Measurements from ENCODE around the gene EARS2. TPM values are rescaled to one million over a fixed set of nuclear protein-coding genes. Genes with fewer than 3 reads are reported as not detected.

EARS2 gene
- total RNA-seq, 1 donor from 2014 or later: 26.6 TPM

DNA sequence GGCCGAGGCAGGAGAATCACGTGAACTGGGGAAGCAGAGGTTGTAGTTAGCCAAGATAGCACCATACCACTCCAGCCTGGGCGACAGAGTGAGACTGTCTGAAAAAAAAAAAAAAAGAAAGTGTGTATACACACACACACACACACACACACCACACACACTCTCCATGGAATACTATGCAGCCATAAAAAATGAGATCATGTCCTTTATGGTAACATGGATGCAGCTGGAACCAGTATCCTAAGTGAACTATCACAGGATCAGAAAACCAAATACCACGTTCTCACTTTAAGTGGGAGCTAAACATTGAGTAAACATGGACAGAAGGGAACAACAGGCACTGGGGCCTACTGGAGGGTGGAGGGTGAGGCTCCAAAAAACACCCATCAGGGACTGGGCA is 22.2 kb upstream of the EARS2 start:
- H3K4me3 Mint-ChIP-seq (ENCODE audit: low read depth): no peak overlapping the region
- intact Hi-C loops (cut with micrococcal nuclease): no loop called here
- no peak overlapping the region for H3K27ac Mint-ChIP-seq
- no peak for DNase-seq (ENCODE audit: low spot score)
- no peaks in the 10 kb centered on the region for H3K27me3 Mint-ChIP-seq (ENCODE audit: low read depth)
- H3K4me1 Mint-ChIP-seq (ENCODE audit: low read depth): no peaks in the 10 kb centered on the region
- H3K36me3 Mint-ChIP-seq (ENCODE audit: low read depth): peaks cover 47% of the 10 kb centered on the region
- H3K9me3 Mint-ChIP-seq: no peaks in the 10 kb centered on the region

DNA sequence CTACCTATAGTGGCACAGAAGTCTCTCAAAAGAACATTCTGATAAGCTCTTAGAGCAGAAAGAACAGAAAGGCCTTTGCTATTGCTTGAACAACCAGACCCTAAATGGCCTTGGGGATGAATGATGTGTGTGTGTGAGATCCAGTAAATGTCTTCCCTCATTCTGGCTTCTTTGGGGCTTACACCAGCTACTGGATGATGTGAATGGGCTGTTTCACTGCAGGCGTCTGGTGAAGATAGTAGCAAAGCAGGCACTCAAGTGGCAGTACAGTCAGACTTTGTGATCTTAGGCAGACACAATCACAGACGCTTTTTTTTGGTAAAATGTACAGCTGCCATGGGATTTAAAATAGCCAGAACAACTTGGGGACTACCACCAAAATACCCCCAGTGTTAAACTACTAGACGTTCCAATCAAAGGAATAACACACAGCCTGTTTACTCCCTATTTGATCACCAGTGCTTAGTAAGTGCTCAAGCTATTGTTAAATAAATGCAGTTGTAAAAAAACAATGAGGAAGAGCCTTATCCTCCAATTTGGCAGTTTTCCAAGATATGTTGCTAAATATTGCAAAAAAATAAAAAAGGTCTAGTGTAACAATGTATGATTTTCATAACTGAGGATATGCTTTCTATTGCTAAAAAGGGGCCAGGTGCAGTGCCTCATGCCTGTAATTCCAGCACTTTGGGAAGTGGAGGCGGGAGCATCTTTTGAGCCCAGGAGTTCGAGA is 21.1 kb upstream of the EARS2 start:
- Mint-ChIP-seq H3K27me3 (ENCODE audit: low read depth) (no peaks in the 10 kb centered on the region), H3K36me3 (ENCODE audit: low read depth) (peaks cover 43% of the 10 kb centered on the region), H3K4me1 (ENCODE audit: low read depth) (no peaks in the 10 kb centered on the region), H3K9me3 (no peaks in the 10 kb centered on the region), H3K4me3 (ENCODE audit: low read depth) (no peak overlapping the region), H3K27ac (no peak overlapping the region)
- intact Hi-C loops (cut with micrococcal nuclease): no loop called here
- no peak for DNase-seq (ENCODE audit: low spot score)

DNA sequence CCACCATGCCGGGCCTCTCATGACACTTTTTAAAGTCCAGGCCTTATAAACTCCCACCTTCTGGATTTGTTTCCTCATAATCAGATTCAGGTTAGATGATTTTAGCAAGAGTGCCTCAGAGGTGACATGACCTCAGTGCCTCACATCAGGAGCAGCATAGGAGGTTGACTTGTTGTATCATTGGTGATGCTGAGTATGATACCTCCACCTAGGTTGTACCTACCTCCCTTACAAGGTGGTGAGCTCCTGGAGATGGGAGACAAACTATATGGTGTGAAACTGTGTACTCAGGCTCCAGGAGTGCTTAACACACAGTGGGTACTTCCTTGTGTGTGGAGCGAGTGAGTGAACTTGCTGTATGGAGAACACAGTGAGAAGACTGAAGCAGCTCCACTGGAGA is 20.3 kb upstream of the EARS2 start:
- H3K4me1 Mint-ChIP-seq (ENCODE audit: low read depth): no peaks in the 10 kb centered on the region
- intact Hi-C loops (cut with micrococcal nuclease): no loop called here
- H3K27ac Mint-ChIP-seq: no peak overlapping the region
- no peaks in the 10 kb centered on the region for H3K27me3 Mint-ChIP-seq (ENCODE audit: low read depth)
- H3K9me3 Mint-ChIP-seq: no peaks in the 10 kb centered on the region
- no peak overlapping the region for H3K4me3 Mint-ChIP-seq (ENCODE audit: low read depth)
- peaks cover 44% of the 10 kb centered on the region for H3K36me3 Mint-ChIP-seq (ENCODE audit: low read depth)
- no peak for DNase-seq (ENCODE audit: low spot score)

DNA sequence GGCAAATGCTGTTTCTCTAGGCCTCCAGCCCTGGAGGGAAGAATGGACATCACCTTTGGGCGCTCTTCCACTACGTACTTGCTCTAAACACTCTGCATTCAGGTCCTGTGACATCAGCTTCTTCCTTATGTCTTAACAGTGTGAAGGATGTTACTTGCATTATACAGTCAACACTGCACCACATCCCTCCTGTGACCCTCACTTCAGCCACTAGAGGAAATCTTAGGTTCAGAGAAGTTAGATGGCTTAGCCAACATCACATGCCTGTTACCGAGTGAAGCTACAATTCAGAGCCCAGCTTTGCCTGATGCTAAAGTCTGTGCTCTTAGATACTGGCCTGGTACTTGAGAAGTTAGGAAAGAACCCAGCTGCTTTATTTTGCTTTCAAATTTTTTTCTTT is 18.7 kb upstream of the EARS2 start:
- Mint-ChIP-seq H3K27ac (no peak overlapping the region), H3K4me3 (ENCODE audit: low read depth) (no peak overlapping the region), H3K27me3 (ENCODE audit: low read depth) (no peaks in the 10 kb centered on the region), H3K4me1 (ENCODE audit: low read depth) (no peaks in the 10 kb centered on the region), H3K9me3 (no peaks in the 10 kb centered on the region), H3K36me3 (ENCODE audit: low read depth) (peaks cover 45% of the 10 kb centered on the region)
- DNase-seq (ENCODE audit: low spot score): no peak
- intact Hi-C loops (cut with micrococcal nuclease): no loop called here

DNA sequence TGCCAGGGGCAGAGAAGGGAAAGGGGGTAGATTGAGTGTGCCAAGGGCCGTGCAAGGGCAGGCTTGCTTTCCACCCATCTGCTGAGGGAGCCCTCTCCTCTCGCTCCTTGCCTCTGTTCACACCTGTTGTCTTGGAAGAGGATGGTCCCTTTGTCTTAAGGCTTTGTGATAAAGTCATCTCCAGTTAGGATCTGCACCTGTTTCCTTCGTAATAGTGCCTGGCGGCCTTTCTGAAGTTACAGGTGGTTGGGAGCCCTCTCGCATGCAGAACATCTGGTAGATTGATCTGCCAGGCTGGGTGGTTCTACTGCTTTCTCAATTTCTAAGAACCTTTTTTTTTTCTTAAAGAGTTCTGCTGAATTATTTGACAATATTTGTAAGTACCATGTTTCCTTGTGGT is 16.7 kb upstream of the EARS2 start:
- no peak overlapping the region for H3K27ac Mint-ChIP-seq
- no peaks in the 10 kb centered on the region for H3K4me1 Mint-ChIP-seq (ENCODE audit: low read depth)
- H3K36me3 Mint-ChIP-seq (ENCODE audit: low read depth): peaks cover 42% of the 10 kb centered on the region
- DNase-seq (ENCODE audit: low spot score): no peak
- no peaks in the 10 kb centered on the region for H3K27me3 Mint-ChIP-seq (ENCODE audit: low read depth)
- intact Hi-C loops (cut with micrococcal nuclease): no loop called here
- no peak overlapping the region for H3K4me3 Mint-ChIP-seq (ENCODE audit: low read depth)
- no peaks in the 10 kb centered on the region for H3K9me3 Mint-ChIP-seq

DNA sequence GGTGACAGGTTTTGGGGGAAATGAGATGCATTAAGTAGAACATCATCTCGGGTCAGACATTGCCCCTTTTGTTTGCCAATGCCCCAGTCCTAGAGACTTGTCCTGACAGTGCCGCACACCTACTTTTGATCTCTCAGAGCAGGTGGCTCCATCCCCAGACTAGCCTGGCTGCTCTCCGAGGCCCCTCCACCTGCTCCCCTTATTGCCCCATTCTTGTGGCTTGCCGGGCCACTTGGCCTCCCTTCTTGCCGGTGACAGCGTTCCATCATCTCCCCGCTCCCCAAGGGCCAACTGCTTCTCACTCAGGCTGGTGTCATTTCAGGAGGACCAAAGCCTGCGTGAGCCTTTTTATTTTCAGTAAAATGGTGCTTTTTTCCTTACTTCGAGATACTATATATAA is 15.2 kb upstream of the EARS2 start:
- Mint-ChIP-seq H3K27ac (no peak overlapping the region), H3K4me1 (ENCODE audit: low read depth) (no peaks in the 10 kb centered on the region), H3K36me3 (ENCODE audit: low read depth) (peaks cover 44% of the 10 kb centered on the region), H3K27me3 (ENCODE audit: low read depth) (no peaks in the 10 kb centered on the region), H3K9me3 (no peaks in the 10 kb centered on the region), H3K4me3 (ENCODE audit: low read depth) (no peak overlapping the region)
- DNase-seq (ENCODE audit: low spot score): no peak
- intact Hi-C loops (cut with micrococcal nuclease): no loop called here

DNA sequence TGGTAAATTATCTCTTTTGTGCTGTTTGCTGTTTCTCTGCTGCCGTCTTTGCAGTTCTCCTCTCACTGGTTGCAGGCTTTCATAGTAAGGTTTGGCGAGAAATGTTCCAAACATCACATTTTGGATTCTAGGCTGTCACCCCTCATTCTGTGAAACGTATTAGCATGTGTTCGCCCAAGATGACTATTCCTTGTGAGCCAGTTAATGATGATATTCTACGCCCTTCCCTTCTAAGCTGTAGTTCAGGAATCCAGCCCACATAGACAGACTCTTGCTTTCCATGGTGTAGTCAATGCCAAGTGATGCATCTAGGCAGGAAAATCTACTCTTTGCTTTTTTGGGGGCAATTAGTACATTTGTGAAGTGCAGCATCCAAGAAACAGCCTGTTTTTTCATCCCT is 14.7 kb upstream of the EARS2 start:
- intact Hi-C loops (cut with micrococcal nuclease): no loop called here
- H3K4me3 Mint-ChIP-seq (ENCODE audit: low read depth): no peak overlapping the region
- no peak for DNase-seq (ENCODE audit: low spot score)
- H3K36me3 Mint-ChIP-seq (ENCODE audit: low read depth): peaks cover 49% of the 10 kb centered on the region
- no peak overlapping the region for H3K27ac Mint-ChIP-seq
- no peaks in the 10 kb centered on the region for H3K9me3 Mint-ChIP-seq
- no peaks in the 10 kb centered on the region for H3K27me3 Mint-ChIP-seq (ENCODE audit: low read depth)
- H3K4me1 Mint-ChIP-seq (ENCODE audit: low read depth): no peaks in the 10 kb centered on the region

DNA sequence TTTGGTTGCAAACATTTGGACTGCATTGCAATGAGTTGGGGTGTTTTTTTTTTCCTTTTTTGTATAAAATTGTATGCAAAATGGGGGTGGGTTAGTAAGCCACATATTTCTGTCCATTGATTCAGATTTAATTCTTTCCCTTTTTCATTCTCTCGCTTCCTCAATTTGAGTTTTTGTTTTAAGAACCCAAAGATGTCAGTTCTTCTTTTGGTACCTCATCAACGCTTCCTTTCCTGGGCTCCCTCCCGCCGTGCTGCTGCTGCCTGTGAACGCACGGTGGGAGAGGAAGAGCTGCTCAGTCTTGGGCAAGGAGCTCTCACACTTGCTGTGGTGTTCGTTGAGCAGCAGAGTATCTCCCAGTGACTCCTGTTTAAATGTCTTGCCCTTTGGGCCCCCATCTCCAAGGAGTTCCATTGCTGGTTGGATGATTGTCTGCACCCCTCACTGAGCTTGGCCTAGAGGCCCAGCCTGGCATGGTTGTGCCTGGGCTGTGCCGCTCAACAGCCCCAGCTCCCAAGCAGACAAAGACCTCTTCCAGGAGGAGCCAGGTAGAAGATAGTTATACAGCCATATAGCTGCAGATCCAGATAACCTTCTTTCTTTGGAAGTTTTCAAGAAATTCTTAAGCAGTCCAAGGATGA is 14.0 kb upstream of the EARS2 start:
- intact Hi-C loops (cut with micrococcal nuclease): no loop called here
- peaks cover 55% of the 10 kb centered on the region for H3K36me3 Mint-ChIP-seq (ENCODE audit: low read depth)
- DNase-seq (ENCODE audit: low spot score): no peak
- H3K27ac Mint-ChIP-seq: no peak overlapping the region
- no peaks in the 10 kb centered on the region for H3K4me1 Mint-ChIP-seq (ENCODE audit: low read depth)
- no peak overlapping the region for H3K4me3 Mint-ChIP-seq (ENCODE audit: low read depth)
- H3K9me3 Mint-ChIP-seq: no peaks in the 10 kb centered on the region
- no peaks in the 10 kb centered on the region for H3K27me3 Mint-ChIP-seq (ENCODE audit: low read depth)

DNA sequence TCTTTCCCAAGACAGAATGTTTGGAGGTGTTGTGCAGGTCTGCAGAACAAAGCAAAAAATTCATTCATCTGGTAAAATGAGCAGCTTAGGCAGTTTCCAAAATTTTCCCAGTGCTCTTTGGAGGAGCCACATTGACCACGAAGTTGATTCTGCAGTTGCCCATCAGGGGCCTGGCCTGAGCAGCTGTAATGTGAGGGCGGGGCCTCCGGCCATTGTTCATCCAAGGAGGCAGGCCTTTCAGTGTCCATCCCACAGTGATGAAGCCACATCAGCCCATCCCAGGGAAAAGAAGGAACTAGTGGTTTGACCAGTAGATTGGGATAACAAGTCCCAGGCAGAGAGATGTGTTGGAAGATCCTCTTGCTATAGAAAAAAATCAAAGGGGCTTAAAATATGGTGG is 10.5 kb upstream of the EARS2 start:
- Mint-ChIP-seq H3K4me1 (ENCODE audit: low read depth) (no peaks in the 10 kb centered on the region), H3K9me3 (no peaks in the 10 kb centered on the region), H3K27me3 (ENCODE audit: low read depth) (no peaks in the 10 kb centered on the region), H3K4me3 (ENCODE audit: low read depth) (no peak overlapping the region), H3K36me3 (ENCODE audit: low read depth) (peaks cover 80% of the 10 kb centered on the region), H3K27ac (no peak overlapping the region)
- intact Hi-C loops (cut with micrococcal nuclease): no loop called here
- no peak for DNase-seq (ENCODE audit: low spot score)

DNA sequence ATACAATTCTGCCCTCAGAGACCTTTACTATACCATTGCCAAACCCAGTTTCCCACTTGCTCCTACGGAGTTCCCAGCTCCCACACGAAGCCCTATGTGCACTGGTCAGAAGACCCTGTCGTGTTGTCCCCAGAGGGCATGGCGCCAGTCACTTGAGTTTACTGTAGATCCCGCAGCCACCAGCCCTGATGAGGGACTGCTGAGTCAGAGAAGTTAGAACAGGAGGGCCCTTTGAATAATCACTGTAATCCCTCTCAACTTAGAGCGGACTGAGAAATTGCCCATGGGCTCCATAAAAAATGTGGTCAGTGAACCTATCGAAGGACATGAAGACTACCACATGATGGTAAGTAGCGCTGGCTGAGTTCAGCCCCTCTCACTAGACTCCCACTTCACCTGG is 9.6 kb upstream of the EARS2 start:
- DNase-seq (ENCODE audit: low spot score): no peak
- Mint-ChIP-seq H3K9me3 (no peaks in the 10 kb centered on the region), H3K27ac (no peak overlapping the region), H3K27me3 (ENCODE audit: low read depth) (no peaks in the 10 kb centered on the region), H3K36me3 (ENCODE audit: low read depth) (peaks cover 78% of the 10 kb centered on the region), H3K4me3 (ENCODE audit: low read depth) (no peak overlapping the region), H3K4me1 (ENCODE audit: low read depth) (no peaks in the 10 kb centered on the region)
- intact Hi-C loops (cut with micrococcal nuclease): no loop called here

DNA sequence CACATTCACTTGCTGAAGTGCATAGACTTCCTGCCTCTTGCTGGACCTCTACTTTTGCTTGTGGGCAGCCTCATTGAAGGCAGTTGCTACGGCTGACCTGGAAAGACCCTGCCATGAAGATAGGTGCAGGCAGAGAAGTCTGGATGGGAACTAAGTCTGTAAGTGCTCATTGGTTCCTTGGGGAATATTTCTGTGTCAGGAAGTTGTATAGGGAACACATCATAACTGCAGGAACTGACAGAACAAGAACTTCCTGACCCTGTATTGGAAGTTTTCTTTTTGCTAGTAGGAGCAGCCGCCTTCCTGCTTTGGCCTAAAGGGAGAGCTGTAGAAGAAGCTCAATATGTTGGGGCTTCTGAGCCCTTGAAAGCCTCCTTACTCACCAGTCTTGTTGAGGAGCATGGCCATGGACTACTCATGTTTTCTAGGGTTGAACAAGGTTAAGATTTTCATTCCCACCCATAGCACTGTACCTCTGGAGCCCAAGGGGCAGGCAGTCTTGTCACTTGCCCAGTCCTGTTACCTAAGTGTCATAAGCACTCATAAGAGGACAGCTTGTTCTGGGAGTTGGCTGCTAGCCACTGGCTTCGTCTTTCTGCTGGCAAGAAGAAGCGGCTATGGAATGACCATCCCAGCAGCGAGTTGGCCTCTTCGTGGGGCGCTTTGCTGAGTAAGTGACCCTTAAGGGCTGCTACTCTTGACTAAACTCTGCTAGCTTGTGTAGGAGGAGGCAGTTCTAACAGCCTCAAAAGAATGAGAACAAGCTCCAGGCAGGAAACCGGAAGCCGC is 7.6 kb upstream of the EARS2 start:
- no peaks in the 10 kb centered on the region for H3K9me3 Mint-ChIP-seq
- no peak overlapping the region for H3K4me3 Mint-ChIP-seq (ENCODE audit: low read depth)
- H3K4me1 Mint-ChIP-seq (ENCODE audit: low read depth): peaks cover 7% of the 10 kb centered on the region
- no peaks in the 10 kb centered on the region for H3K27me3 Mint-ChIP-seq (ENCODE audit: low read depth)
- peaks cover 78% of the 10 kb centered on the region for H3K36me3 Mint-ChIP-seq (ENCODE audit: low read depth)
- intact Hi-C loops (cut with micrococcal nuclease): no loop called here
- no peak overlapping the region for H3K27ac Mint-ChIP-seq
- DNase-seq (ENCODE audit: low spot score): no peak

DNA sequence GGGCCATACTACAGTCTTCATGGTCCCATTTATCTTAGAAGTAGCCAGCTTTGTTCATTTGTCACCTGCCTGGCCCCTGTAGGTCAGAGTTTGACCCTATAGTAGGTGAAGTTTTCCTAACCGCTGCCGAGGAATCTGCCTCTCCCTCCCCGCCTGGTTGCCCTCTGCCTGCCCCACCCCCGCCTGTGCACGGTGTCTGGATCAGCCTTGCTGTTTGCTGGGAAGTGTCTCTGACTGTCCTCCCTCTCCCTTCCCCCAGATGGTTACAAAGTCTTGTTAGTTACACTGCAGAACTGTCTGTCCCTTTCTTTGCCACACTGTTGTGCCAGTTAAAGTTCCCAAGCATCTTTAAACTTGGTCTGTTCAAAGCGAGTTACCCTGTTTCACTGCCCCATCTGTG is 6.0 kb upstream of the EARS2 start:
- H3K9me3 Mint-ChIP-seq: no peaks in the 10 kb centered on the region
- H3K27me3 Mint-ChIP-seq (ENCODE audit: low read depth): no peaks in the 10 kb centered on the region
- no peak for DNase-seq (ENCODE audit: low spot score)
- no peak overlapping the region for H3K4me3 Mint-ChIP-seq (ENCODE audit: low read depth)
- peaks cover 78% of the 10 kb centered on the region for H3K36me3 Mint-ChIP-seq (ENCODE audit: low read depth)
- H3K4me1 Mint-ChIP-seq (ENCODE audit: low read depth): peaks cover 17% of the 10 kb centered on the region
- H3K27ac Mint-ChIP-seq: no peak overlapping the region
- intact Hi-C loops (cut with micrococcal nuclease): no loop called here

DNA sequence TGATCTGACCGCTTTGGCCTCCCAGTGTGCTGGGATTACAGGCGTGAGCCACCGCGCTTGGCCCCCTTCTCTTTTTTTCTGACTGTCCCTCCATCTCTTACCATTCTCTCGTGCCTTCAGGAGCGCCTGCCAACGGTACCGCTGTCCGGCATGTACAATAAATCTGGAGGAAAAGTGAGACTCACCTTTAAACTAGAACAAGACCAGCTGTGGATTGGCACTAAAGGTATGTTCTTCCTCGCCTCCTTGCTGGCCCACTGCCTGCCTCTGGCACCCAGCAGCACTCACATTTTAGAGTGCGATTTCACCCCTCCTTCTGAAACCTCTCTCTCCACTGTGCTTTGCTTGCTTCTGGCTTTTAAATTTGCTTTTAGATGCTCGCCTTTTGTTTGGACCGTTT is 5.4 kb upstream of the EARS2 start:
- H3K36me3 Mint-ChIP-seq (ENCODE audit: low read depth): peaks cover 71% of the 10 kb centered on the region
- H3K4me3 Mint-ChIP-seq (ENCODE audit: low read depth): no peak overlapping the region
- DNase-seq (ENCODE audit: low spot score): no peak
- intact Hi-C loops (cut with micrococcal nuclease): no loop called here
- H3K4me1 Mint-ChIP-seq (ENCODE audit: low read depth): peaks cover 17% of the 10 kb centered on the region
- H3K9me3 Mint-ChIP-seq: no peaks in the 10 kb centered on the region
- no peaks in the 10 kb centered on the region for H3K27me3 Mint-ChIP-seq (ENCODE audit: low read depth)
- no peak overlapping the region for H3K27ac Mint-ChIP-seq
